Body of pancreas (tissue), 4 donors: ENCODE data around the gene MED16.

Experiments
- CTCF ChIP-seq, 7 experiments: fragments of 450-650 bp in 4 of 7; fragments of 200-600 bp in 3 of 7; sonication (generic) in 3 of 7; IDR thresholded peaks; one replicate each; pipeline ENCODE4 v1.5.1; 2016 to 2019; ENCODE audit warnings: antibody characterized with exemption in 7 of 7
- POLR2A ChIP-seq, 3 donors: fragments of 450-650 bp; IDR thresholded peaks; one replicate each; pipeline ENCODE4 v1.6.1; 2016; ENCODE audit warnings: antibody characterized with exemption in 3 of 3, mild to moderate bottlenecking in 2 of 3

- no peak for TF ChIP-seq CTCF (IDR thresholded peaks at IDR 0.05)
- no peak for TF ChIP-seq POLR2A (IDR thresholded peaks at IDR 0.05)
Observed at GRCh38 chr19:896999-897398, 4.0 kb upstream of the MED16 start.
